ENCODE measurements around the gene ITM2C.
A peak's percentile ranks its signal among the peaks of the same experiment; 100 is the strongest.

Gene ITM2C

DNA sequence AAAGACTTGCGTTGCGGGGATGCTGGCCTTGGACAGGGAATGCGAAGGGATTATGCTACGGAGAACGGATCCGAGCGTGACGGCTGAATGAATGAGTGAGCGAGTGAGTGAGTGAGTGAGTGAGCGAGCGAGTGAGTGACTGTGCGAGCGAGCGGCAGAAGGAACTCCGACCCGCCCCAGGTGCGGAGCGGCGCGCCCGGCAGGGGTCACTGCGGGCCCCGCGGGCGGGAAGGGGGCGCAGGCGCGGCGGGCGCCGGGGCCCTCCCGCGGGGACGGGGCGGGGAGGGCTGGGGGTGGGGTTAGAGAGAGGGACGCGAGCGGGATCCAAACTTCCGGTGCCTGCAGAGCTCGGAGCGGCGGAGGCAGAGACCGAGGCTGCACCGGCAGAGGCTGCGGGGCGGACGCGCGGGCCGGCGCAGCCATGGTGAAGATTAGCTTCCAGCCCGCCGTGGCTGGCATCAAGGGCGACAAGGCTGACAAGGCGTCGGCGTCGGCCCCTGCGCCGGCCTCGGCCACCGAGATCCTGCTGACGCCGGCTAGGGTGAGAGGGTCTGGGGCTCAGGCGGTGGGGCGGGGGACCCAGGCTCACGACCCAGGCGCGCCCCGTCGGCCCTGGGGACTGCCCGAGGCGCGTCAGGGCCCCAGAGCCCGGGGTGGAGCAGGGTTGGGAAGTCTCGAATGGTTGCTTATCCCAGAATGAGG is at the start of gene ITM2C:
TSS of gene ITM2C (plus strand) at position 338 of the 702 bp plus-strand sequence. CDS start at position 422, 84 bp downstream.
- H3K4me3 ChIP-seq (ENCODE audit: low read length): peak within 1 kb of the TSS; percentile 44
- DNase-seq (ENCODE audit: low read depth): peak; percentile 68
- TF ChIP-seq, protein P1, sequence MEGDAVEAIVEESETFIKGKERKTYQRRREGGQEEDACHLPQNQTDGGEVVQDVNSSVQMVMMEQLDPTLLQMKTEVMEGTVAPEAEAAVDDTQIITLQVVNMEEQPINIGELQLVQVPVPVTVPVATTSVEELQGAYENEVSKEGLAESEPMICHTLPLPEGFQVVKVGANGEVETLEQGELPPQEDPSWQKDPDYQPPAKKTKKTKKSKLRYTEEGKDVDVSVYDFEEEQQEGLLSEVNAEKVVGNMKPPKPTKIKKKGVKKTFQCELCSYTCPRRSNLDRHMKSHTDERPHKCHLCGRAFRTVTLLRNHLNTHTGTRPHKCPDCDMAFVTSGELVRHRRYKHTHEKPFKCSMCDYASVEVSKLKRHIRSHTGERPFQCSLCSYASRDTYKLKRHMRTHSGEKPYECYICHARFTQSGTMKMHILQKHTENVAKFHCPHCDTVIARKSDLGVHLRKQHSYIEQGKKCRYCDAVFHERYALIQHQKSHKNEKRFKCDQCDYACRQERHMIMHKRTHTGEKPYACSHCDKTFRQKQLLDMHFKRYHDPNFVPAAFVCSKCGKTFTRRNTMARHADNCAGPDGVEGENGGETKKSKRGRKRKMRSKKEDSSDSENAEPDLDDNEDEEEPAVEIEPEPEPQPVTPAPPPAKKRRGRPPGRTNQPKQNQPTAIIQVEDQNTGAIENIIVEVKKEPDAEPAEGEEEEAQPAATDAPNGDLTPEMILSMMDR (IDR thresholded peaks at IDR 0.05; ENCODE audit: insufficient read depth, low read depth, low read length, missing control alignments): peak; percentile 16

DNA sequence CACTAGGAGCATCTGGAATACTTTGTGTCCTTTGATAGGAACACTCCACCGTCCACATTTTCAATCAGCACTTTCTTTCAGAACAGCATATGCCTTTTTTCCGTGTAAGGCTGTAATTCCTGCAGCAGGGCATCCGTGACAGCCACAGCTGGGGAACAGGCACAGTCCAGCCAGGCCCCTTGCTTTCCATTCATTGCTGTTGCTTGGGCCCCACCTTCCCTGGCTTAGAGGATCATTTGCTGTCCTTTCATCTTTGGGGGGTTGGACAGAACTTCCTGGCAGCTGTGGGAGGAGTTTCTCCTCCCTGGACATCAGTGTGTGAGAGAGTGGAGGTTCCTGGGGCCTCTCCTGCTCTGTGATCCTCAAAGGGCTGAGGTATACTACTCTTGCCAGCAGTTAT is 49.7 kb upstream of the ITM2C start:
- no peak overlapping the region for H3K4me3 ChIP-seq (ENCODE audit: low read length)
- TF ChIP-seq, protein P1 (IDR thresholded peaks at IDR 0.05; ENCODE audit: insufficient read depth, low read depth, low read length, missing control alignments): no peak
- DNase-seq (ENCODE audit: low read depth): no peak

GRCh38 chr2:230816735-230817134 is 48.0 kb upstream of the ITM2C start:
- TF ChIP-seq, protein P1 (IDR thresholded peaks at IDR 0.05; ENCODE audit: insufficient read depth, low read depth, low read length, missing control alignments): no peak
- no peak for DNase-seq (ENCODE audit: low read depth)
- no peak overlapping the region for H3K4me3 ChIP-seq (ENCODE audit: low read length)

DNA sequence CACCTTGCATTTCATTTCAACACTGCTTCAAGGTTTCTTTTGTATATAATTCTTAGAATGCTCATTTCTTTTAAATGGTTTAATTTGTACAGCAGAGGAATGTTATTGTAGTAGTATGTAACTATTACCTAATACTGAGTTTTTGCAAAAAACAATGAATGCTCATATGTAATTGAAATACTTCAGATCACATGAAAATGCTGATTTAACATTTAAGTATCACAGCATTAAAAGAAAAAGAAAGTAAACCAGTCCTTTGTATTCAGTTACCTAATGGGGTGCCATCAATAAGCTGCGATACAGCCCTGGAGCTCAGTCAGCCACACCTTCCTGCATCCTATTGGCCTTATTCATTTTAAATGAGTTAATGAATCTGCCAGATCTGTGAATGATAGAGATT is 45.3 kb upstream of the ITM2C start:
- no peak for DNase-seq (ENCODE audit: low read depth)
- TF ChIP-seq, protein P1 (IDR thresholded peaks at IDR 0.05; ENCODE audit: insufficient read depth, low read depth, low read length, missing control alignments): no peak
- no peak overlapping the region for H3K4me3 ChIP-seq (ENCODE audit: low read length)

GRCh38 chr2:230821261-230821990 is 43.3 kb upstream of the ITM2C start:
- DNase-seq (ENCODE audit: low read depth): no peak
- no peak overlapping the region for H3K4me3 ChIP-seq (ENCODE audit: low read length)
- TF ChIP-seq, protein P1 (IDR thresholded peaks at IDR 0.05; ENCODE audit: insufficient read depth, low read depth, low read length, missing control alignments): no peak

GRCh38 chr2:230821991-230822520 is 42.7 kb upstream of the ITM2C start:
- TF ChIP-seq, protein P1 (IDR thresholded peaks at IDR 0.05; ENCODE audit: insufficient read depth, low read depth, low read length, missing control alignments): no peak
- H3K4me3 ChIP-seq (ENCODE audit: low read length): no peak overlapping the region
- DNase-seq (ENCODE audit: low read depth): no peak

All from epithelial cell of esophagus (primary cell).